Fibroblast of lung (primary cell): ENCODE measurements around the gene ARHGEF10L. TPM values are rescaled to one million over a fixed set of nuclear protein-coding genes. Genes with fewer than 3 reads are reported as not detected.

ENCODE experiments used
- DNase-seq, 2 donors: peaks; one replicate each; pipeline versions ENCODE4 v3.0.0 to v3.0.0-alpha.2; 2010; ENCODE audit warnings: low read depth in 2 of 2
- H2AFZ ChIP-seq: 2 replicates; pipeline ENCODE4 v1.5.1; 2012; ENCODE audit warnings: low read length, control low read depth, inconsistent platforms
- H3K27ac ChIP-seq: 2 replicates; pipeline ENCODE4 v1.5.1; 2011; ENCODE audit warnings: low read length, control low read depth; ENCODE audit not compliant: insufficient read depth
- H3K27me3 ChIP-seq: 2 replicates; pipeline ENCODE4 v1.5.1; 2011; ENCODE audit warnings: mild to moderate bottlenecking, low read length; ENCODE audit not compliant: control insufficient read depth, insufficient read depth
- H3K36me3 ChIP-seq: 2 replicates; pipeline ENCODE4 v1.5.1; 2011; ENCODE audit warnings: low read length; ENCODE audit not compliant: control insufficient read depth, insufficient read depth
- H3K4me1 ChIP-seq: 2 replicates; pipeline ENCODE4 v1.5.1; 2011; ENCODE audit warnings: low read length; ENCODE audit not compliant: control insufficient read depth, insufficient read depth; ENCODE audit errors: extremely low read depth
- H3K4me2 ChIP-seq: 2 replicates; pipeline ENCODE4 v1.5.1; 2011; ENCODE audit warnings: low read length, control low read depth; ENCODE audit not compliant: insufficient read depth; ENCODE audit errors: extremely low read depth
- H3K4me3 ChIP-seq, 4 experiments: fragments of 200-600 bp in 1 of 4; sonication (generic) in 1 of 4; replicated peaks in 1 of 4; 2 replicates each; pipeline ENCODE4 v1.5.1; 2011 to 2016; ENCODE audit warnings: low read length in 4 of 4, low read depth in 3 of 4, mild to moderate bottlenecking in 3 of 4, control low read depth in 2 of 4, inconsistent platforms in 1 of 4, mixed read lengths in 1 of 4; ENCODE audit not compliant: insufficient read depth in 1 of 4; ENCODE audit errors: control extremely low read depth in 1 of 4
- H3K79me2 ChIP-seq: 2 replicates; pipeline ENCODE4 v1.5.1; 2012; ENCODE audit warnings: mild to moderate bottlenecking, low read length, inconsistent platforms; ENCODE audit not compliant: control insufficient read depth, insufficient read depth
- H3K9ac ChIP-seq: 2 replicates; pipeline ENCODE4 v1.5.1; 2011; ENCODE audit warnings: mild to moderate bottlenecking, low read length, control low read depth; ENCODE audit not compliant: insufficient read depth
- H3K9me3 ChIP-seq: 2 replicates; pipeline ENCODE4 v1.5.1; 2012; ENCODE audit warnings: low read depth, low read length; ENCODE audit not compliant: control insufficient read depth, insufficient read depth
- H4K20me1 ChIP-seq: 2 replicates; pipeline ENCODE4 v1.5.1; 2011; ENCODE audit warnings: low read length; ENCODE audit not compliant: control insufficient read depth, insufficient read depth; ENCODE audit errors: extremely low read depth
- CTCF ChIP-seq, 2 donors: IDR thresholded peaks in 1 of 2; conservative IDR thresholded peaks in 1 of 2; 1 replicate in 1 of 2; 2 replicates in 1 of 2; pipeline ENCODE4 v1.5.1; 2011 to 2012; ENCODE audit warnings: low read length in 2 of 2, control low read depth in 1 of 2, inconsistent platforms in 1 of 2, low read depth in 1 of 2, mild to moderate bottlenecking in 1 of 2
- EZH2 ChIP-seq: IDR thresholded peaks from 2 replicates; pipeline ENCODE4 v1.5.1; 2012; ENCODE audit warnings: low read length, control low read depth, mild to moderate bottlenecking; ENCODE audit errors: missing control alignments
- polyA plus RNA-seq, 2 donors: library from polyadenylated mRNA; depleted of rRNA in 1 of 2; stranded (reverse) in 1 of 2; unstranded in 1 of 2; fragments of >200 nt; gene quantifications; 2 replicates each; pipeline ENCODE4 v1.2.1, GENCODE V29; 2011 to 2012; ENCODE audit warnings: missing spikeins in 1 of 2
- total RNA-seq: library from RNA; depleted of rRNA; stranded (reverse); fragments of >200 nt; gene quantifications from 2 replicates; pipeline ENCODE4 v1.2.1, GENCODE V29; 2014

ARHGEF10L gene
- total and polyA plus RNA-seq, 2 donors (not counting 1 experiment from before 2014, with no cell fraction given), result 11.2 to 24.3 TPM

- Histone ChIP-seq H3K9me3 (no peaks in the 10 kb centered on the region), H3K4me2 (peak overlapping the region; percentile 54), H3K9ac (no peak overlapping the region), H4K20me1 (no peaks in the 10 kb centered on the region), H3K27me3 (peaks cover 3% of the 10 kb centered on the region), H3K79me2 (no peaks in the 10 kb centered on the region), H2AFZ (no peak overlapping the region), H3K4me1 (no peaks in the 10 kb centered on the region), H3K27ac (no peak overlapping the region), H3K4me3 (no peak overlapping the region), H3K36me3 (no peaks in the 10 kb centered on the region)
- TF ChIP-seq EZH2 (no peak), CTCF (conservative IDR thresholded peaks at IDR 0.05 in 1 of 2, IDR thresholded peaks at IDR 0.05 in 1 of 2; ENCODE audit: low read depth in 1 of 2, low read length in 2 of 2) (no peak)
- DNase-seq, result peak; percentile 42 to 52
Observed at GRCh38 chr1:17742583-17742982, 203.1 kb downstream of the ARHGEF10L start.

GRCh38 chr1:17743008-17743647 lies 203.6 kb downstream of the ARHGEF10L start:
- H3K79me2 ChIP-seq, result no peaks in the 10 kb centered on the region
- no peaks in the 10 kb centered on the region for H3K9me3 ChIP-seq
- no peaks in the 10 kb centered on the region for H3K4me1 ChIP-seq
- H4K20me1 ChIP-seq, result no peaks in the 10 kb centered on the region
- H3K27me3 ChIP-seq, result peaks cover 3% of the 10 kb centered on the region
- TF ChIP-seq EZH2 (no peak), CTCF (conservative IDR thresholded peaks at IDR 0.05 in 1 of 2, IDR thresholded peaks at IDR 0.05 in 1 of 2; ENCODE audit: low read depth in 1 of 2, low read length in 2 of 2) (no peak)
- no peaks in the 10 kb centered on the region for H3K36me3 ChIP-seq
- H3K4me2 ChIP-seq, result peak overlapping the region; percentile 54
- H3K9ac ChIP-seq, result no peak overlapping the region
- H3K4me3 ChIP-seq, result no peak overlapping the region
- peak in 1 of 2 donors; percentile 9 for DNase-seq
- H2AFZ ChIP-seq, result no peak overlapping the region
- no peak overlapping the region for H3K27ac ChIP-seq

- no peak for DNase-seq
- no peak for TF ChIP-seq EZH2
- TF ChIP-seq CTCF (conservative IDR thresholded peaks at IDR 0.05 in 1 of 2, IDR thresholded peaks at IDR 0.05 in 1 of 2; ENCODE audit: low read depth in 1 of 2, low read length in 2 of 2), result no peak
- Histone ChIP-seq H3K27me3 (peaks cover 3% of the 10 kb centered on the region), H3K27ac (no peak overlapping the region), H3K36me3 (no peaks in the 10 kb centered on the region), H3K79me2 (no peaks in the 10 kb centered on the region), H3K9me3 (no peaks in the 10 kb centered on the region), H3K4me2 (no peak overlapping the region), H4K20me1 (no peaks in the 10 kb centered on the region), H2AFZ (no peak overlapping the region), H3K4me1 (no peaks in the 10 kb centered on the region), H3K4me3 (no peak overlapping the region), H3K9ac (no peak overlapping the region)
Observed at GRCh38 chr1:17743925-17744324, 204.4 kb downstream of the ARHGEF10L start.
